Measurements from ENCODE around the gene CNIH2.

CNIH2 gene

GRCh38 chr11:66278363-66279091 is 552 bp downstream of the CNIH2 start:
- peak in 1 of 2 experiments; percentile 24 for DNase-seq

- no peak for DNase-seq
Measured at GRCh38 chr11:66279092-66279734, 1.2 kb downstream of the CNIH2 start.

- no peak for DNase-seq
Measured at GRCh38 chr11:66280428-66280827, 2.5 kb downstream of the CNIH2 start.

GRCh38 chr11:66281001-66281400 is 3.0 kb downstream of the CNIH2 start:
- DNase-seq: no peak

GRCh38 chr11:66281776-66282467 is 3.9 kb downstream of the CNIH2 start:
- DNase-seq: no peak

DNA sequence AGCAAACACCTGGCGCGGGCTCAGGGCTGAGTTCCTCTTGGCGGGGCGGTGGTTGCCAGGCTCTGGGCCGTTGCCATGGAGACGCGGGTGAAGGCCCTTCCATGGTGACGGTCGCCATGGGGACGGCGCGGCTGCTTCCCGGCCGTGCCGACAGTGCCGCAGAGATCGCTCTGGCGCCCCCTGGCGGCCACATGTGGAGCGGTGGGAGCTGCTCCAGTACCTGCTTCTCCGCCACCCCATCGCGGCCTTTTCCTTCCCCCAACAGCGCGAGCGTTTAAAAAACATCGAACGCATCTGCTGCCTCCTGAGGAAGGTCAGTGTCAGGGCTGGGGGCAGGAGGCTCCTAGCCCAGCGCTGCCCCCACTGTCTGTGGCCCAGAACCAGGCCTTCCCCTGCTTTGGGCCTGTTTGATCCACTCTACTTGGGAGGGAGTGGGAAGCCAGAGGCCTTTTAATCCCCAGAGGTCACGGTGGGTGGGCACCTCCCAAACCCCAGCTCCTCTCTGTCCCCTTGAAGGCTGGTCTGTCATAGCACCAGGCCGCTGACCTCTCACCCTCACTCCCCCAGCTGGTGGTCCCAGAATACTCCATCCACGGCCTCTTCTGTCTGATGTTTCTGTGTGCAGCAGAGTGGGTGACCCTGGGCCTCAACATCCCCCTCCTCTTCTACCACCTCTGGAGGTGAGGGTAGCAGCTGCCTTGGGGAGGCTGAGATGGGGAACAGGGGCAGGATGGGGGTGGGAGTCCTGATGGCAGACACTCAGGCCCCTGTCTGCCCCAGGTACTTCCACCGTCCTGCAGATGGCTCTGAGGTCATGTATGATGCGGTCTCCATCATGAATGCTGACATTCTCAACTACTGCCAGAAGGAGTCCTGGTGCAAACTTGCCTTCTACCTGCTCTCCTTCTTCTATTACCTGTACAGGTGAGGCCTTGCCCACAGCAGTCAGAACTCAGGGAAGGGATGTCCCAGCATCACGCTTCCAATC is 4.8 kb downstream of the CNIH2 start:
- peak; percentile 79 to 94 for DNase-seq

GRCh38 chr11:66283461-66284105 is 5.6 kb downstream of the CNIH2 start:
- no peak for DNase-seq

DNA sequence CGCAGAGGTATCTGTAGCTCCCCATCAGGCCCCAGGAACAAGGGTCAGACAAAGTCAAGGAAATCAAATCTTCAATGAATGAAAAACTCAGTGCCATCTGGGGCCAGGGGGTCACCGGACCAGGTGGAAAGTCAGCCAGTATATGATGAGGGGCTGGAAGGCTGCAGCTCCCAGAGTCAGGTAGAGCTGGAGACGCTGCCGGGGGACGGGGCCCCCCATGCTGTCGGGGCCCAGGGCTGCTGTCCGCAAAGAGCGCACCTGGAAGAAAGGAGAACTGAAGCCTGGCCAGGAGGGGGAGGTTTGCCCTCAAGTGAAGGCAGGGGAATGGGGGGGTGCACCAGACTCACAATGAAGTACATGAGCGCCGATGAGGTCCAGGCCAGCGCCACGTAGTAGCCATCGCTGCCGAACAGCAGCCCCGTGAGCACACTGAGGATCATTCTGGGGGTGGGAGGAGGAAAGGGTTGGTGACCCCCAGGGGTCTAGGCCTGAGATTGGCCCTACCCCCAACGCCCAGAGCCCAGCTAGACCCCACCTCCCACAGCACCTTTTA is 6.6 kb downstream of the CNIH2 start:
- DNase-seq: no peak

DNA sequence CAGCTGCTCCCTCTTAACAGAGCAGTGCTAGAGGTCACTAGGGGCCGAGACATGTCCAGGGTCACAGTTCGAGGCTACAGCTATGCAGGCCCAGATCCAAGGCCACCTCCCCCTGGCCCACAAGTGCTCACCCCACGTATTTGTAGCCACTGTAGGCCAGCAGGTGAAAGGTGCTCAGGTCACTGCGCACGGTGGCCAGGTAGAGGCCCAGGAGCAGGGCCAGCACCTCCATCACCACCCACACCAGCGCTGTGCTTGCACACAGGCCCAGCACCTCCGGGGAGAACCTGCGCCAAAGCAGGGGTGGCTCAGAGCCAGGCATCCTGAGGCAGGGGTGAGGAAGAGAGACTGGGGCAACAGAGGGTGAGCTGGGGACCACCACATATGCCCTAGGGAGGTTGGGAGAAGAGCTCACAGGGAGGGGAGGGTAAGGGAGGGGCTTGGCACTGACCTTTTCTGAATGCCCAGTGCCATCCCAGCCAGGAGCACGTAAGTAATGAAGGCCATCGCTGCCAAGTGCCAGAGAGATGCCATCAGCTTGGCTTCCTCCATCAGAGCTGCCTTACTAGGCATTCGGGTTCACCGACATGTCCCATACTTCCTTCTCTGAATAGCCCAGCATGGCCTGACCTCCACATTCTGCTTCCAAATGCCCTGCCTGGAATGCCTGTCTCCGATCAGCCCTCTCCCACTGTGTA is 7.4 kb downstream of the CNIH2 start:
- no peak for DNase-seq

DNA sequence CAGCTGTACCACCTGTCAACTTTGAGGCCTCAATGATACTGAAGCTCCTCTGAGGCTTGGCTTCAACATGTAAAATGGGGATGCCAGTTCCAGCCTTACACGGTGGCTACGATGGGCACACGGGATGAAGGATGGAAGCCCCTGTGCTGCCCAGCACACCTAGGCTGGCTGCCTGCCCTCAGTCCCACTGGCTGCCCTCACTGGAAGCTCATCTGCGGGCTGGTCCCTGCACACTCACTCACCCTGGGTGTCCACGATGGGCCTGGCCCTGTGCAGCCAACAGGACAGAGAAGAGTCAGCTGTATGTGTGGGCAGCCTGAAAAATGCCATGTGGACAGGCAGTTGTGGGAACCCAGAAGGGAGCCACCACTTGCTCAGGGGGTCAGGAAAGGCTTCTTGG is 8.7 kb downstream of the CNIH2 start:
- no peak for DNase-seq

DNA sequence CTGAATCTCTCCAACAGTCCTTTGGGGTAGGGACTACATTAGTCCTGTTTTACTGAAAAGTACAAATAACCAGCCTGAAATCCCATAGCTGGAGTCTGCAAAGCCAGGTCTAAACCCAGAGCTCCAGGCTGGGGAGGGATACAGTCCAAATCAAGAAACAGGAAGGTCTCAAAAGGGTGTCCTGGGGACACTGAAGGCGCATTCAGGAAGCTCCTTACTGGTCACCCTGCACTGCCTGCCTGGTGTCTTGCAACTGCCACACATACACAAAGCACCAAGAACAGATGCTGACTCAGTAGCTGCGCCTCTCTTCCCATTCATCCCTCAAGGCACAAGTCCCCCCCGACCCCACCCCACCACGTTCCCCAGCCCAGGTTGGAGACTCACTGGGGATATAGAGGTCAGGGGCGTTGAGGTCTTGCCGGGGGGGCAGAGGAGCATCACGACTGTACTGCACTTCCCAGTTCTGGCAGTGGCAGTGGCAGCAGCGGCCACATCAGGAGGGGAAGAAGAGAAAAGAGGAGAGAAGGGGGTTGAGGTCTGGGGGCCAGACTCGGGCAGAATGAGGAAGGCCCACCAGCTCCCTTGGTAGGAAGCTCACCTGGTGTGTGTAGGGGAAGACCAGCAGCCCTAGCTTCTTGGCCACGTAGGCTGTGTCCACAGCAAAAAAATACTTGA is 9.4 kb downstream of the CNIH2 start:
- DNase-seq: no peak

- DNase-seq: no peak
Measured at GRCh38 chr11:66287889-66288670, 10.1 kb downstream of the CNIH2 start.

DNA sequence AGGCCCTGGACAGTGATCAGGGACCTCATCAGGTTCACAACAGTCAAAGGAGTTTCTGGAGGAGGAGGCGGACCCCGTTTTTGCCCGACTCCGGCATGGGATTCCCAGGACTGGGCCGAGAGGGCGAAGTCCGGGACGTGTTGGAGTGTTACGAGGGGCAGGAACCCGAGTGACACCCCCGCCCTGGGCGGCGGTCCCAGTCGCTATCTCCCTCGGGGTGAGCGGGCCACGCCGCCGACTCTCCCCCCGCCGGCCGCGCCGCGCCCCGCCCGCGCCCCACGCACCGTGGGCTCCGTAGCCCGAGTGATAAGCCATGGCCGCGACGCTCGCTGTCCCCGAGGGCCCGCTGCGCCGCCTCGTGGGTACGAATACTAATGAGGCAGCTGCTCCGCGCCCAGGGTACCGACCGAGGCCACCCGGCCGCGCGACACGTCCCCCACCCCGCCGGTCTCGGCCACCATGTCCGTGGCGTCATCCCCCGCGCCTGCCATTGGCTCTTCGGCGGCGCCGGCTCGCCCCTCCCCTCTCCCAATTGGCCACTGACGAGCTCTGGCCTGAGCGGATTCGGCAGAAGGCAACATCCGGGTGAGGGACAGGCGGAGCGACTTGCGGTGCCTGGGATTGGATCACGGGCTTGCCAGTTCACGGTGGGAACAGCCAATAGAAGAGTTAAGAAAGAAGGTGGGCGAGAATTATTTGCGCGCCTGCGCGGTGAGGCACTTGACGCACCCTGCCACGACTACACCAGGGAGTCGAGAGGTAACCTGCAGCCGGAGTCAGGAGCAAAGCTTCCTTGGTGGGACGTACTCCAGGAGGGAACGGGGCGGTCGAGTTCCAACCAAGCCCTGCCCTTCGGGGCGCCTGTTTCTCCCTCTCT is 10.9 kb downstream of the CNIH2 start, which contains the start of gene YIF1A:
Gene YIF1A (minus strand): TSS at position 473 of the 877 bp plus-strand sequence. CDS start 158 bp downstream, at position 315.
- DNase-seq: peak; percentile 97 to 99

DNA sequence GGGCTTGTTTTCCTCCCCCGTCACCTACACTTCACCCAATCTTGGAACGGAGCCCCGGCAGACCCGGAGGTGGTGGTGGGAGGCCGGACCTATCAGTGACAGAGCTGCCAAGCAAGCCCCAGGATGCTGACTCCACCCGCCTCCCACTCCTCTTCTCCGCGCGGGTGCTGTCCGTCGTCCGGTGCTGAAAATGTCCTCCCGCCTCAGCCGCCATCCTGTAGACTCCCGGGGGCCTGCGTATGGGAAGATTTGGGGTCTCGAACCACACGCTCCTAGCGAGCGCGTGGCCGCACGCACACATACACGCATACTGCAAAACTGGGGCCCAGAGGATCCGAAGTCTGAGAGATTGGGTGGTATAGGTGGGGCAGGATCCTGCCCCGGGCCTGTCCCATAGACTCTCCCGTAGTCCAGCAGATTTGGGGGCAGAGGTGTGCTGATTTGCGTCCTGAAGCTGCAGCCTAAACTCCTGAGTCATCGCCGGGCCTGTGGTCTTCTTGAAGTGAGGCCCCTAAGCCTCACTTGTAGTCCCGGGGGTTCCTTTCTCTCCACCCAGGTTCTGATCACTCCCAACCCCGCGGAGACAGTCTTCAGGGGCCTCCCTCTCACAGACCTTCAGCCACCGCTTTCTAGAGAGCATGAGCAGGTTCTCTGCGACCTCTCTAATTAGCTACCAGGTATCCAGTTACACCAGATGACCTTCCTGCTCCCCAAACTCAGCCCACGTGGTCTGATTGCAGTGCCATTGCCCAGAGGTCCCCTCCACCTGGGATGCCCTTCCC is 11.8 kb downstream of the CNIH2 start:
- no peak for DNase-seq

- no peak for DNase-seq
Measured at GRCh38 chr11:66290330-66290621, 12.3 kb downstream of the CNIH2 start.

- no peak for DNase-seq
Measured at GRCh38 chr11:66291303-66291705, 13.3 kb downstream of the CNIH2 start.

DNA sequence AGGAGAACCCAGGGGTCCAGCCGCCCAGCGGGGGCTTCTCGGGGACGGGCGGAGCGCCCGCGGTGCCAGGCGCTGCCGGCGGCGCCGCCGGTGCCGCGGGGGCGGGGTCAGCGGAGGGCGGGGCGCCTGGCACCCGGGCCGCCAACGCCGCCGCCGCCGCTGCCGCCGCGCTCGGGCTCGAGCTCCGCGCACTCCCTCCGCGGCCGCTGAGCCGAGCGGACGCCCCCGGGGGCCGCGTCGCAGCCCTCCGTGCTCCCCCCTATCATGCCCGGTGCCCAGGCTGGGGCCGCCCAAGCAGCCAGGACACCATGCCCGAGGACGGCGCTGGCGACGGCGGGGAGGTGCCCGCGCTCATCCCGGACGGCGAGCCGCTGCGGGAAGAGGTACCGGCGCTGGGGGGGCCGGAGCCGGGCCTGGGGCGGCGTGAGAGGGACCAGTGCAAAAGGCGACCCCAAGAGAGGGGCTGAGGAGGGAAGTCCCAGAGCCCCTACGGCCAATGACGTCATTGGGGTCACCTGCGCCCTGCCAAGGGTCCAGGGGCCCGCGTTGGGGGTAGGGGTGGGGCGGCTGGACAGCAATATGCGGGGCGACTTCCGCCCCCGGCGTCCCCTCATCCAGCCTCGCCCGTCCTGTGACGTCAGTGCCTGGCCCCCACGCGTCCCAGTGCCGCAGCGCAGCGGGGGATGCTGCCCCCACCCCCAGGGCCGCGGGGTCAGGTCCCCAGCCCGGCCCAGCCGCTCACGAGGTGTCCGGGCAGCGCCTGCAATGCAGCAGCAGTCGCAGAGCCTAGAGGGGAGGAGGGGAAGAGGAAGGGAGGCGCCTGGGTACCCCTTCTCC is 13.9 kb downstream of the CNIH2 start, which contains the start of gene TMEM151A:
Gene TMEM151A (plus strand): TSS at position 189 of the 837 bp plus-strand sequence. CDS start 120 bp downstream, at position 309.
- no peak for DNase-seq
